GM21381 (cell line): ENCODE results near the gene GLIS1.

Experiments
- ATAC-seq: cut with Tn5 transposase; IDR thresholded peaks from one replicate; pipeline ENCODE4 v1.9.1; 2021; ENCODE audit warnings: mild to moderate bottlenecking, moderate library complexity; ENCODE audit not compliant: unreplicated experiment

The GLIS1 gene

GRCh38 chr1:53721088-53721487, 17.9 kb downstream of the GLIS1 start:
- no peak for ATAC-seq

DNA sequence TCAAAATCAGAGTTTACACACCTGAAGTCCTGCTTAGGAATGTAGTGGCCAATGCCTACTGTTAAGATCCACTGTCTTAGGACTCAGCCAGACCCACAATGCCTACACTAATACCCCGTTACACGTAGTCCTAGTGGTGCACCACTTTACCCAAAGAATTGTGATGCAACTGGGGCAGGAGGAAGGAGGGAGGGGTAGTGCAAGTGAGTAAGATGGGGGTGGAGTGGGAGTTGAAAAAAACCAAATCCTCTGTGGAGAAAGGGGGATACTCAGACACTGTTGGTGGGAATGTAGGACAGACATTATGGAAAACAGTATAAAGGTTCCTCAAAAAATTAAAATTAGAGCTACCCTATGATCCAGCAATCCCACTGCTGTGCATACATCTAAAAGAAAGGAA, 19.5 kb downstream of the GLIS1 start:
- ATAC-seq = no peak

- ATAC-seq = no peak
These were observed 20.5 kb downstream of the GLIS1 start for GRCh38 chr1:53718443-53718842.

DNA sequence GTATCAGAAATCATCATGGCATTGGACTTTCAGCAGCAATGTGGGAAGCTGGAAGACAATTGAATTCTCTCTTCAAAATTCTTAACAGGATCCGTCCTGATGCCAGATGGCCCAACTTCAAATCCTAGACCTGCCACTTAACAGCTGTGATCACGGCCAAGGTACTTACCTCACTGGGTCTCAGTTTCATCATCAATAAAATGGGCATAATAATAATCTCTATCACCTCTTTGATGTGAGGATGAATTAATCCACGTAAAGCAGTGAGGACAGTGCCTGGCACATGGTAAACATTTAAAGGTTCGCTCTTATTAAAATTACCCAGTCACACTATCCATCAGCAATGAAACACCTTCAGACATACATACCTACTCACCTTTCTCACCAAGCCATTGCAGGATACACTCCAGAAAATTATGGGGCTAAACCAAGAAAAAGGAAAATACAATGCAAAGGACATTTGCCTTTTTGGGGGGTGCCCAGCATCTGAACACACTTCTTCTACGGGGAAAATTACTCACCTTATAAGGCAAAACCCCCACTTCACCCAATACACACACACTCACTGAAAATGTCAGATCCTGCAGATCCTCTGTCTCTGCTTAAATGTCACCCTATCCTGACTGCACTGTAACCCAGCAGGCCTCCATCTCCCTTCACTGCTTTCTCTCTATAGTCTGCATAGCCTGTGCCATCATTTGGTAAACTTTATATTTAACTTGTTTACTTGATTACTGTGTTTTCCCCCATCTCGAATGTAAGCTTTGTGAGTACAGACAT, 21.7 kb downstream of the GLIS1 start:
- ATAC-seq = no peak

GRCh38 chr1:53716150-53716549, 22.8 kb downstream of the GLIS1 start:
- ATAC-seq = no peak

- ATAC-seq = no peak
These were observed 23.5 kb downstream of the GLIS1 start for GRCh38 chr1:53715478-53715877.

- ATAC-seq = no peak
These were observed 26.7 kb downstream of the GLIS1 start for GRCh38 chr1:53712276-53712675.

DNA sequence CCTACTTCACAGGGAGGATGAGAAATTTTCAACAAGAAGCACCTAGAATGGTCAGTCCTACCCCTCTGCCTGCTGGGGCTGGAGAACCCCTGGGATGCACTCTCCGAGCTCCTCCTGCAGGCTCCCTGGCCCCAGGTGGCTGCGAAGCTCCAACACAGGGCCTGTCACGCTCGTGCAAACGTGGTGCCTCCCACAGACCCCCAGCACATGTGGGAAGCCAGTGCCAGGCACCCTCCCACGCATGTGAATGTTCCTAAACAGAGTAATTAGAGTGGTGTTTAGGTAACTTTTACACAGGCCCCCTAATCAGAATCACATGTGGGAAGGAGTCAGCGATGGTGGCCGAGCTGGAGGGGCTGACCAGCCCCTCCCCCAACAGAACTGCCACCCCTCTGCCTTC, 28.4 kb downstream of the GLIS1 start:
- ATAC-seq = no peak

DNA sequence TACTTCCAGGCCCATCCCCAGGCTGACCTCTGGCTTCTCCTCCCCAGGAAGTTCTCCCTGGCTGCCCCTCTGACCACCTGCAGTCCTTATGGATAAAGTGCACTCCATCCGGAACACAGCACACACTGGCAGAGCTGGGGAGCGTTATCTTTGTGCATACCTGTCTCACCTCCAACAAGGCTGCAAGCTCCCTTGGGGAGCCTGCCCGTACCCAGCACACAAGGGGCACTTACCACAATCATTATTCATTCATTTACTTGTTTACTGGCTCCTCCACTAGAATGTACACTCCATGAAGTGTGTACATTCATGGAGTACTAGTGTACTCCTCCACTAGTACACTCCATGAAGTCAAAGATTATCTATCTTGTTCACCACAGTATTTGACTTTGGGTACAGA, 30.3 kb downstream of the GLIS1 start:
- ATAC-seq = no peak

GRCh38 chr1:53706356-53706755, 32.6 kb downstream of the GLIS1 start:
- ATAC-seq = no peak

DNA sequence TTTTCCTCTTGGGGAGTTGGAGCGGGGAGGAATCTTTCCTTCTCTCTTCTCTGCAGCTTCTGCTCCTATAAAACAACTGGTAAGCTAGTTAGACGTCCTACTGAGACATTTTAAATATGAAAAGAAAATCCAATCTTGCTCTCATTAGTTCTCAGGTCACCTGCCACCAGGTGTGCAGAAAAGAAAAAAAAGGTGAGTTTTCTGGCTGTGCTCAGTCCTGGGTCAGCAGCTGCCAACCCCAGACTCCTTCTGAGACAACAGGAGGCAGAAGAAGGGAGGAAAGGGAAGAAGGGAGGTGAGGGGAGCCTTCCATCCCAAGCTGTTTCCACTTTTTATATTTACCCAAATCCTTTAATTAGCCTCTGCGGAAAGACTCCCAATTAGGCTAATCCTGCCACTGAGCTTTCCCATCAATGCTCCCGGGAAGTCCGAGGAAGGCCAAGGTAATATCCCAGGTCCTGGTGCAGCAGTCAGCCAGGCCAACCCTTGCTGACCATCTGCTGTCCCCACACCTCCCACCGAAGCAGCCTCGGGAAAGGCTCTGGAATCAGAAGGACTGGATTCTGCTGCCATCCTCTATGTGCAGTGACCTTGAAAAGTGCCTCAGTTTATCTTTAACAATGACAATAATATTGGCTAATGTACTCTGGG, 33.4 kb downstream of the GLIS1 start:
- ATAC-seq = no peak

- no peak for ATAC-seq
These were observed 34.0 kb downstream of the GLIS1 start for GRCh38 chr1:53704804-53705445.

DNA sequence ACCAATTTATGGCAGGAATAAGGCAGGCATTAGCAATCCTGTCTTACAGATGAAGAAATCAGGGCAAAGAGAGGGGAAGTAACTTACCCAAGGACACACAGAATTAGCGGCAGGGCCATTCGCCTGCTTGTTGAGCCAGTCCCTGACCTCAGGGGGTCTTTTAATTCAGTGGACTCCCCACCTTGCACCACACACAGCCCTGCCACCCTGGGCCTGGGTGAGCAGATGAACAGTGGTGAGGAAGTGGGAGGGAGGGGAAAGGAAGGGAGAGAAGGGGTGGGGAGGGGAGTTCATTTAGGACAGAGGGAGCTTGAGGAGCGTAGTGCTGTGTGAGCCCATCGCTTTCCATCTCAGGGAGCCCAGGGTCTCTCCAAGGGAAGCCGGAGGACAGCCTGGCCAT, 34.7 kb downstream of the GLIS1 start:
- ATAC-seq = no peak

GRCh38 chr1:53703174-53703573, 35.8 kb downstream of the GLIS1 start:
- ATAC-seq = no peak

- ATAC-seq = no peak
These were observed 36.6 kb downstream of the GLIS1 start for GRCh38 chr1:53702341-53702740.

- ATAC-seq = no peak
These were observed 38.2 kb downstream of the GLIS1 start for GRCh38 chr1:53700776-53701175.

- ATAC-seq = no peak
These were observed 39.0 kb downstream of the GLIS1 start for GRCh38 chr1:53699981-53700380.

DNA sequence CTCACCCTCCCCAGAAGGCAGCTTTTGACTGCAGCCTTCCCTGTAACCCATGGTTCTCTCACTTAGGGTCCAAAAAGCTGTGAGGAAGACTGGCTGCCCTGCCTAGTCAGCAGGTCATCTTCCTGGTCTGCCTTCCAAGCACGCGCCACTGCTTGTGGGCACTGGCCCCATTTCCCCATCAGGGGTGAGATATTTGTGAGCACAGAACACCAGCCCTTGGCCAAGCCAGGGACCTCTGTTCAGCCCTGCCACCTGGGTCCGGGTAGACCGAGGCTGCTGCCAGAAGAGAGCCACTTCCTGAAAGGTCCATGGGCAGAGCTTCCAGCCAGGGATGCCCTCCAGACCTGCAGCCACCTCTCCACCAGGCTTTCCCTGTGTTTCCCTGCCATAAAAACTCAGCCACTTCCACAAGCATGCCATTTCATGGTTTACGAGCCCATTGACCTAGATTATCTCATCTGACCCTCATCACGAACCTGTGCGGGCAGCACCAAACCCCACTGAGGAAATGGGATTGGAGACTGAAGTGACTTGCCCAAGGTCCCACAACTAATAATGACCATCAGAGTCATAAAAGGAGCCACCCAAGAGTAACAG, 40.5 kb downstream of the GLIS1 start:
- ATAC-seq = no peak

DNA sequence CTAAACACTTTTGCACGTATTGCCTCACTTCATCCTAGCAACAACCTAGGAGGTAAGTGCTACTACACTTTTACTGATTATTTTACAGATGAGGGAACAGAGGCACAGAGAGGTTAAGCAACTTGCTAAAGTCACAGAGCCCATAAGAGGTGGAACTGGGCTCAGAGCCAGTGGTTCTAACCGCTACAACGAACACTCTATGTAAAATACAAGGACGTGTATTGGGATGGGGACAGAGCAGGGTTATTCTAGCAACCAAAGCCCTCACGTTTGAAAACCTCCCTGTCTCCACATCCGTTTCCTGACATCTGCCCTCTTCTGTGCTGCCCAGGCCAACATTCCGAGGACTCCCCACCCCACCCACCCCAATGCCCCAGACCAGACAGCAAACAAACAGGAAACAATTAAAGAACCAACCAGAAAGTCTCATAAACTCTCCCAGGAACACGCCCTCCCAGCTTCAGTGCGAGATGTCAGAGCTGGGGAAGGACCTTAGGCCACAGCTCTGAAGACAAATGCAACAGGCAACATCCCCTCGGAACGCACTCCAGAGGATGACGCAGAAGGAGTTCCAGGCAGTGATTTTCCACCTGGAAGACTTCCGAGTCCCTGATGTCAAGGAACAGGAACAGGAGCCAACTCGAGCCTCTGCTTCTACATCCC, 41.1 kb downstream of the GLIS1 start:
- ATAC-seq = no peak

DNA sequence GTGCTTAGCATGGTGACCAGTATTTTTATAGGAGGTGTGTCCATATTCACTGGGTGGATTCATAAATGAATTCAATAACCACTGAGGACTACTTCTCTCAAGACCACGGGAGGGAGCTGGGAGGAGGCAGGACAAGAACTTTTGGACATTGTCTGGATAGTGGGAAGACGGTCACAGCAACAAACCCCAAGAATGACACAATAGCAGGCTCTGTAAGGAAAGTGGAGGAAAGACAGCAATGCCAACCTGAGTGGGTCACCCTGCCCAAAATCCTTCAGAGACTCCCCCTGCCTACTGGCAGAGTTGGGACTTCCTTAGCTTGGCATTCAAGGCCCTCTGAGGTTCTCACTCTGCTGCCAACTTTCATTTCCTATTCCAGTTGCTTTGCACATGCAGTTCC, 42.0 kb downstream of the GLIS1 start:
- no peak for ATAC-seq

- no peak for ATAC-seq
These were observed 42.4 kb downstream of the GLIS1 start for GRCh38 chr1:53696571-53696970.
